HG03196 (cell line): ENCODE data around the gene ZNF787.

Experiments
- ATAC-seq: cut with Tn5 transposase; IDR thresholded peaks from one replicate; pipeline ENCODE4 v1.9.1; 2021; ENCODE audit not compliant: unreplicated experiment

ZNF787 gene

DNA sequence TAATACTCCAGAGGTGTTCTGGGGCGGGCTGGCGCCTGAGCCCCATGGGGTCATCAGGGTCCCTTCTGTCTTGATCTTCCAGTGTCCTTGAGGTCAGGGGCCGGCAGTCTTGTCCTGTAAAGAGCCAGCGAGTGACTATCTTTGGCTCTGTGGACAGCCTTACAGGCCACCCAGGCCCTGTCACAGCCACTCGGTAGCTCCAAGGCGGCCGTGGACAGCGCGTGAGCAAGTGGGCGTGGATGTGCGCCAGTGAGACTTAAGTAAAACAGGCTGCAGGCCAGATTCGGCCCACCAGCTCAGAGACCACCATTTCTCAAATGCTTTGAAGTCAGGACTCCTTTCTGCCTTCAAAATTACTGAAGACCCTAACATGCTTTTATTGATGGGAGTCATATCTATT lies 23.7 kb upstream of the ZNF787 start:
- ATAC-seq = no peak

DNA sequence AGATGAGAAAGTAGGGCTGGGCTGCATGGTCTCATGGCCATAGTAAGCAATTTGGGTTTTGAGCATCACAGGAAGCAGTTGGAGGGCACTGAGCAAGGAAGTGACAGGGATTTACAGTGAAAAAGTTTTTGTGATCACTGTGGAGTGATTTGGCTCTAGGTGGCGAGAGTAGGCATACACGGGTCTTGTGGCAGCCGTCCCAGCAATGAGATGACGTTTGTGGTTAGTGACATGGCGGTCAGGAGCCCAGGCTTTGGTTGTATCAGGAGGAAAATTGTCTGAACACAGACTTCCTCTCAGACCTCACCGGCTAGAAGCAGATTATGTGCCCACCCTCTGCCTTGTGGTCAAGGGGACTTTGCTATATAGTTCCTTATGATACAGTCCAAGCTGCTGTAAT lies 23.3 kb upstream of the ZNF787 start:
- no peak for ATAC-seq

DNA sequence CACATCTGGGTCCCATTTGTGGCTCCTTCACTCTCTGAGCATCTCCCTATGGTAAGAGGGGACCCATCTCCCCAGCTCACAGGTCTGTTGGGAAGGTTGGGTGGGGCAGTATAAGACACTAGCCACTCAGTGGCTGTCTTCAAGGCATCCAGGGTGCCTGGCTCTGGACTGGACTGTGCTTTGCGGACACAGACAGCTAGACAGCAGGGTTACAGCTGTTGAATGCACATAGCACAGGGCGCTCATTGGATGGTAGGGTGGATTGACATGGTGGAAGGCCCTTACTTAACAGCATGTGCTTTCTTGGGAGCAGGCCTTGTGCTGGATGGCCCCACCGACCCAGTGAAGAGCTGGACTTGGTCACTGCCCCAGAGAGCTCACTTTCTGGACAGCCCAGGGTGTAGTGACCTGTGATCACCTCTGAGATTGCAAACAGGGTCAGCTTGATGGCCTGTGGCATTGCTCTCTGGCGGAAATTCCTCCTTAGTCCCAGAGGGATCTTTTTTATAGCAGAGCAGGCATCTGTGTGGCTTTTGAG lies 21.9 kb upstream of the ZNF787 start:
- no peak for ATAC-seq

DNA sequence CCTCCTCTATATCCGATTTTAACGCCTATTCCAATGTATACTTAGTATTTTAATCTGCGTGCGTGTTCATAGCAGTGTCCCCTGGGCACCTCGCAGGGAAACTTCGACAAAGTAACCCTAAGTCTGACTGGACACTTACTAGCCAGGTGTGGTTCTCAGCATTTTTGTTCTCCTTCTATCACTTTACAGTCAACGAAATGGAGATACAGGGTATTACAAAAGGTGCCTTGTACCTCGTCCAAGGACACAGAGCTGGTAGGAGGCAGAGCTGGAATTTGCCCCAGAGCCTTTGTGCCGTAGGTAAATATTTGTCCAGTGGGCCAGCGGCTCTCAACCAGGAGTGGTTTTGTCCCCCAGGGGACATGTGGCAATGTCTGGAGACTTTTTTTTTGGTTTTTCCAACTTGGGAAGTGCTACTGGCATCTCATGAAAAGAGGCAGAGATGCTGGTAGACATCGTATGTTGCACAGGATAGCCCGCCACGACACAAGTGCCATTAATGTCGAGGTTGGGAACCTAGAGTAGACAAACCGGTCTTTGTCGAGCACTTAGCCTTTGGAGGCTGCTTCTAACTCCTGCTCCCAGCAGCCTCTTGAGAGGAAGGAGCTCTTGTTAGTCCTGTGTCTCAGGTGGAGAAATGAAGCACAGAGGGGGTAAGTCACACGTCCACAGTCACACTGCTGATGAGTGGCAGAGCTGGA lies 21.1 kb upstream of the ZNF787 start:
- no peak for ATAC-seq

DNA sequence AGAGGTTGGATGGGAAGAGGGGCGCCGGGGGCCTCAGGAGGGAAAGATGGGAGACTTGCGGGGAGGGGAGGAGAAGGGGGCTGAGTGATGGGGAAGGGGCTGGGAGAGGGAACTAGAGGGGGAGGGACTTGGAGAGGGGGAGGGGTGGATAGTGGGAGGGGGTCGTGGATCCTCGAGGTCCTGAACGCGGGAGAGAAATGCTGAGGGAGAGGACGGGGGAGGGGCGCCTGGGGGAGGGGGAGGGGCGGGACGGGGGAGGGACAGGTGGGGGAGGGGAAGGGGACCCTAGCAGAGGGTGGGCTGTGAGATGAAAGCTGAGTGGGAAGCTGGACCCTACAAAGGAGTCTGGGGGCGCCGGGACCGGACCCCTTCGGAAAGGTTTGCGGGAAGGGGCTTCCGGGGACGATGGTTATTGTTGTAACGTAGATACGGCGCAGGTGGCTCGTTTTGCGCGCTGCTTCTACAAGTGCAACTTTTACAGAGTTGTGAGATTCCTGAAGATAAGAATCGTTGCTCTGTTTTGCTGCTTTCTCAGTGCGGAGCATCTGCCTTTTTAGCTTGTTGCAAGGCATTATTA lies 20.4 kb upstream of the ZNF787 start:
- no peak for ATAC-seq

DNA sequence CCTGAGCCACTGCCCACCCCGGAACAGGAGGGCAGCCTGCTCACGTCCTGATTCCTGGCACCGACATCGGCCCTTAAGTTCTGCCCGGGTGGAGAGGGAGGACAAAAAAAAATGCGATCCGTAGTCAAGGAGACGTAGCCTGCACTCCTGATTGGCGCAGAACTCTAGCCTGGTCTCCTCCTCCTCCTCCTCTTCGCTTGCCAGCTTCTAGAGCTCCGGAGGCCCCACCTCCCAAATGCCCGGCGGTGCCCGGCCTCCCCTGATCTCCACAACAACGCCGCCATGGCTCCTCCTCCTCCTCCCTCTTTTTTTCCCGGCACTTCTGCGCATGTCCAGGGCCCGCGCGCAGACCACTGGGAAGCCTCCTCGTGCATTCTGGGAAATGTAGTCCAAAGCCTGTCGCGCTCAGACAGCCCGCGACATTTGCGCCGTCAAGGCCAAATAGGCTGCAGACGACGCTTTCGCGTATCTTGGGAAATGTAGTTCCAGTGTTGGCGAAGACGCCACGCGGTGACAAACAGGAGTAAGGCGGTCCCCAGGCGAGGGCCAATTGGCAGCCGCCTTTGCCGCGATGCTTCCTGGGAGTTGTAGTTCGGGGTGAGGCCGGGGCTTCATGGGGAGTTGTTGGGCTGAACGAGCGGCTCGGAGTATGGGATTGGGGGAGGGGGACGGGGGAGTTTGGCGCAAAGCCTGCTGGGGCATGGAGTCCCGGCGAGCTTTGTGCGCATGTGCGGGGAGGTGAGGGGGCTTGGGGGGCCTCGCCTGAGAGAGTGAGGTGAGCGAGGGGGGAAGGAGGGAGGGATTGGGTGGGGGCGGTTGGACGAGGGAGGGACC lies 19.7 kb upstream of the ZNF787 start, which contains the start of gene ZNF444:
ZNF444 (plus strand) TSS at position 705 of the 834 bp plus-strand sequence. CDS start 5,625 bp downstream, outside the sequence.
- peak; percentile 90 for ATAC-seq

DNA sequence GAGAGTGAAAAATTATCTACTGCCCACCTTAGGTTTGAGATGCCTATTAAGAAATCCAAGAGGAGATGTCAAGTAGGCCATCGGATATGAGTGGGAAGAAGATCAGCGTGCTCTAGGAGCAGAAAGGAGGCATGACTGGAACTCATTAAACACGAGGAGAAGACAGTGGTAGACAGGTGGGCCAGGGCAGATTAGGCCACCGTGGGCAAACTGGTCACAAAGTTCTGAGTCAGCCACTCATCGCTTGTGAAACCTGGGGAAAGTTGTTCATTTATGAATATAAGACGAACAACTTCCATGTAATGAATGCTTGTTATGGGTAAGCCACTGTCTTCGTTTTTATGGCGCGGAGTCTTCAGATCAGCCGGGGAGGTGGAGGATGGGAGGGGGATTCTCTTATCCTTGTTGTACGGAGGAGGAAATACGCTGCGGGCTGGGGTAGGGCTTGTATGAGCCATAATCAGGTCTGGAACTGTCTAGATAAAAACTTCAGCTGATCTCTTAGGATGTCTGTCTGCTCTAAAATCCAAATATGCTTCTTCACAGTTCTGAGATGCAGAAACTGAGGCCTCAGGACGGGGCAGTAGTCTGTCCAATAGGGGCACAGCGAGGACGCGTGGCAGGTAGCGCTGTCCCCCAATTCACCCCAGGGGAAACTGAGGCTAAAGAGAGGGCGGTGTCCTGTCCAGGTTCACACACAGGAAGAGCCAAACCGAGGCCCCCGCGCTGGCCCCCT lies 18.9 kb upstream of the ZNF787 start:
- ATAC-seq = no peak

DNA sequence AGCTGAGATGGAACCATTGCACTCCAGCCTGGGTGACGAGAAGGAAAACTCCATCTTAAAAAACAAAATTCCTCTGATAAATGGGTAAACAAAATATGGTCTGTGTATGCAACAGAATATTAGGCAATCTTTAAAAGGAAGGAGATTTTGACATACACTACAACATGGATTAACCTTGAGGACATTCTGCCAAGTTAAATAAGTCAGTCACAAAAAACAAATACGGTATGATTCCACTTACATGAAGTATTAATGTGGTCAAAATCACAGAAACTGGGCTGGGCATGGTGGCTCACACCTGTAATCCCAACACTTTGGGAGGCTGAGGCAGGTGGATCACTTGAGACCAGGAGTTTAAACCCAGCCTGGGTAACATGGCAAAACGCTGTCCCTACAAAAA lies 17.0 kb upstream of the ZNF787 start:
- ATAC-seq = no peak

DNA sequence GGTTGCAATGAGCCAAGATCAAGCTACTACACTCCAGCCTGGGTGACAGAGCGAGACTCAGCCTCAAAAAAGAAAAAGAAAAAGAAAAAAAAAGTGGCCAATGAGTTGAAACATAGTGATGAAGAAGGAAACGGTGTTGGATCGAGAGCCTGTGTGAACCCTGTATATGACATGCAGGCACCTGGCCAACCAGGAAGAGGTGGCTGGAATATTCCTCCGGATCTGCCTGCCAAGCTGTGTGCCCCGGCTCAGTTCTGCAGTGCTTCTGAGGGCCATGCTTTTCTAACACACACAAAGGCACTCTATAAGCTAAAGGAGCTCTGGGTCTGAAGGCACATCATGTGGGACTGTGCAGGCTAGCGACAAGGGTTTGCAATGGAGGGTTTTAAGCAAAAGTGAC lies 16.3 kb upstream of the ZNF787 start:
- no peak for ATAC-seq

DNA sequence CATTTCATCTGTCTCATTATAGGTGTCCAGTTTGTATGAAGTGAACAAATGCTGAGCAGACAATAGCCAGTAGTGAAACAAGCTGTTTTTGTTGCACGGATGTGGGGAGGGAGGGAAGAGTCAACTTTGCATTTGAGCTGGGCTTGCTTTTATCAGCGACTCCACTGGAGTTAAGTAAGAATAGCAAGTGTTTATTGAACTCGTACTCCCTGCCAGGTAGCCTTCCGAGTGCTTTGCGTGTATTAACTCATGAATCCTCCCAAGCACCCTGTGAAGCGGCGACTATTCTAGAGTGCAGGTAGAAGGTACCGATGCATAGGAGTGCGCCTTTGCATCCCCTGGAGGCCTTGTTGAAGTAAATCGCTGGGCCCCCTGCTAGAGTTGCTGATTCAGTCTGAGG lies 15.3 kb upstream of the ZNF787 start:
- ATAC-seq = no peak

DNA sequence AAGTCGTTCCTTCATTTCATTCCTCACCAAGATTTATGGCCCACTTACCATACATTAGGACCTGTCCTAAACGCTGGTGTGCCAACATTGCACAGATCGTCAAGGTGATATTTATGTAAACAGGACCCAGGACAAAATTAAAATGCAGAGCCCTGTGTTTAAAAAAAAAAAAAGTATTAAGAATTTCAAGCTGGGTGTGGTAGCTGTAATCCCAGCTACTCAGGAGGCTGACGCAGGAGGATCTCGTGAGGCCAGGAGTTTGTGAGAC lies 13.5 kb upstream of the ZNF787 start:
- no peak for ATAC-seq

DNA sequence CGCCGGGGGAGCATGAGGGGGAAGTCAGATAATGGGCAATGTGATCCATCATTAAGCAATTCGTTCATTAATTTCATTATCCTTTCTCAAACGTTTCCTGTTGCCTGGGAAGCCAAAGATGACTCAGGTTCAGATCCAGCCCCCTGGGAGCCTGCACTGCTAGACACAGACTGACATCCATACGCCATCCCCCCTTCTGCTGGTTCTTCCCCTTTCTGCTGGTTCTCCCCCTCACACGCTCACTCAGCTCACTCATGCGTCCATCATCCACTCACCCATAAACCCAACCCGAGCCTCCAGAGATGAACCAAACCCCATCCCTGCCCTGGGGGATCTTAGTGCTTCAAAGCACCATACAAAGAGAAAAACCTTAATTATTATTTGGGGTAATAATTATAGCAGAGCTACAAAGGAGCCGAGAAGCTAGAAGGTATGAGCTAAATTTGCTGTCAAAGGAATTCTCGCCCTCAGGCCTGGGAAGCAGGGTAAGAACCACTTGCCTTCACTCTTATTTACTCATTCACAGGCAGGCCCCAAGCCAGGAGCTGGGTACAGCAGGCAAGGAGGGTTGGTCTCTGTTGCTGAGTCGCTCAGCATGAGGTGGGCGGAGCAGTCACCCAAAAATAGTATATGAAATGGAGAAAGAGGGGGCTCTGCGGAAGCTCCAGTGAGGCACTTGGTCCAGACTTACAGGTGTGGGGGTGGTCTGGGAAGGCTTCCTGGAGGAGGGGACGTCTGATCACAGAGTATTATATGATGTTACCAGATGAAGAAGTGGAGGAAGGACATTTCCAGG lies 13.0 kb upstream of the ZNF787 start:
- no peak for ATAC-seq

DNA sequence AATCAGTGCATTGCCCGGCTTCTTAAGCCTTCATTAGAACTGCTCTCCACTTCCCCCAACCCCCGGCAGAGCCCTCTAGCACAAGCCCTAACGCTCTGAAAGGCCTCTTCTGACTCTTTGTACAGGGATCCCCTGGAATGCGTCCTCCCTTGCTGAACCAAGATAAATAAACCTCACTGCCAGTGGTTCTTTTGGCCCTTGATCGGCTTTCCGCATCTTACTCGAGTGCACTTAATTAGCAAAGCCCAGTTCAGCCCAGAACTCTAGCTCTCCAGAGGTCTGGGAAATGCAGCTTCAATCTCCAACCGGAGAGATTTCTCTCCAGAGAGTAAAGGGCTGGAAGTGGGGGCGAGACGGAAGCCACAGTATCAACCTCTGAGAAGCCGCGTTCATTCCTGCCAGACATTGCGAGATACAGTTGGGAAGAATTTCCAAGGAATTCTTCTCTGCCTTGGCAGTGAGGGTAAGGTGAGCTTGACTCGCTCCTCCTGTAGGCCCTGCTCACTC lies 11.3 kb upstream of the ZNF787 start:
- ATAC-seq = no peak

DNA sequence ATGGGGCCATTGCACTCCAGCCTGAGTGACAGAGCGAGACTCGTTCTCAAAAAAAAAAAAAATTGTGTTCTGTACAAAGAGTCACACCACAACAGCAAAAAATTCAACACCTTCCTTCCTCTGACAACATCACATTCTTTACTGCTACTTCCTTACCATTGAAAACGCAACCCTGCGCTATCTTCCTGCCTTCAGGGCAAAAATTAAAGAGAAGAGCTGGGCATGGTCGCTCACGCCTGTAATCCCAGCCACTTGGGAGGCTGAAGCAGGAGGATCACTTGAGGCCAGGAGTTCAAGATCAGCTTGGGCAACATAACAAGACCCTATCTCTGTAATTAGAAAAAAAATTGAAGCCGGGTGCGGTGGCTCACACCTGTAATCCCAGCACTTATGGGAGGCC lies 10.6 kb upstream of the ZNF787 start:
- ATAC-seq = no peak

DNA sequence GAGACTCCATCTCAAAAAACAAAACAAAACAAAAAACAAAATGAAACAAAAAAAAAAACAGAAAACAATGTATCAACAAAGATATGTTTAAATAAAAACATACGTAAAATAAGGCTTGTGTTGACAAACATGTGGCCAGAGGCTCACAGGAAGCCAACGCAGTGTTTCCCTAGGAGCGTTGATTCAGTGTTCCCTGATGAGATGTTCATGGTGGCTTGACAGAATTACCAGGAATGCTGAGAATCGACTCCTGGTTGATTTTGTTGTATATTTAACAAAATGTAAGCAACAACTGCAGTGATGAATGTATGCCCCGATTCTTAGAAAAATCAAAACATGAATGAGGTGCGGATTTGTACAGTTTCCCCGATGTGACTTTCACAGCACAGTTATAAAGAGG lies 8.9 kb upstream of the ZNF787 start:
- ATAC-seq = no peak

DNA sequence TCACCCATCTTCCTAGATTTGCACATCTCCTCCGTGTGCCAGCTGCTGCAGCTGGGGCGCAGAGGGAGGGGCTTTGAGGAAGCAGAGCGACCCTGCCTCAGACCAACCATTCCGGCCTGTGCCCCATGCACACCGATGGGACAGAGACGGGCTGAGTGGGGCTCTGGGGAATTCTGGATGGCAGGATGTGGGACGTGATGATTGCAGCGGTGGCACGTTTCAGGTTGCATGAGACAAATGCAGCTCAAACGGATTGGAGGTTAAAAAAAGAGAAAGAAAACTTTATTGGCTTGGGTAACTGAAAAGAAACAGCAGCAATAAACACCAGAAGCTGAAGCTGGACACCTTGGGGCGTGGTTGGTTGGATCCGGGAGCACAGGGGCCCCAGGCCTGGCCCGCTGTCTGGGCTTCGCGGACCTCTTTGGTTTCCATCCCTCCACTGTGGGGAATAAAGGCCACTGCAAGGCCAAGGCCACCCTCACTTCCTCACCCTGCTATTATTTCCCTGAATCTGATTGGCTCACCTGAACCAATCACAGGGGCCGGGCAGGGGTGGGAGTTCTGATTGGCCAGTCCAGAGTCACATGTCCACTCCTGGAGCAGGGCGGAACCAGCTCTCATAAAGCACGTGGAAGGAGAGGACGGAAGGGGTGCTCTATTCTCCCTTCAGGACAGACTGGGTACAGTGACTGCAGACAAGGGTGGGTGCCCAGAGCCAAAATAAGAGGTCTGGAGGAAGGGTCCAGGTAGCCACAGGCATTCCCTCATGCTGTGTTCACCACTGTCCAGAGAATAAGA lies 6.1 kb upstream of the ZNF787 start:
- no peak for ATAC-seq

DNA sequence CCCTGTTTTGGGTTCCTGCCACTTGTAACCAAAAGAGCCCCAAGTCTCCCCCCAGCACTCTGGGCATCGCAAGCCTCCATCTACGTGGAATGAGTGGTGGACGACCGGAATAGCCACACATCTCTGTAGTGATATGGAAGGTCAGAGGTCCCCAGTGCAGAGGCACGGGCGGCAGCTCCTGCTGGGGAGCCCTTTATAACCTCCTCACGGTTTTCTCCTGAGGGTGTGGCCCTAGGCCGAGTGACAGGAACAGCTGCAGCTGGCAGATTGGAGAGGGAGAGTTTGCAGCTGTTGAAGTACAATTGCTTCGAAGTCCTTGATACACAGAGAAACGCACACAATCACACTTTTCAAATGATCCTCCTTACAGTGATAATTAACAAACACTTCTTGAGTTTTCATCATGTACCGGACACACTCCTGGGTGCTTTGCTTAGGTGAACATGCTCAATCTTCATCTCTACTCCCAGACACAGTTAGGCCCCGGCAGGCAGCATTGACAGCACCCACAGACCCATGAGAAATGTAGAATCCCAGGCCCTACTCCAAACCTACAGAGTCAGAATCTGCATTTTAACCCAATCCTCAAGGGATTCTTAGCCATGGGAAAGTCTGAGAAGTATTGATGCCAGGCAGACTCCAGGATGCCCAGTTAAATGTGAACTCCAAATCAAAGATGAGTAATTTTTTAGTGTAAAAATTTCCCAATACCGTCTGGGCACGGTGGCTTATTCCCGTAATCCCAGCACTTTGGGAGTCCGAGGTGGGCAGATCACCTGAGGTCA lies 4.9 kb upstream of the ZNF787 start:
- no peak for ATAC-seq

DNA sequence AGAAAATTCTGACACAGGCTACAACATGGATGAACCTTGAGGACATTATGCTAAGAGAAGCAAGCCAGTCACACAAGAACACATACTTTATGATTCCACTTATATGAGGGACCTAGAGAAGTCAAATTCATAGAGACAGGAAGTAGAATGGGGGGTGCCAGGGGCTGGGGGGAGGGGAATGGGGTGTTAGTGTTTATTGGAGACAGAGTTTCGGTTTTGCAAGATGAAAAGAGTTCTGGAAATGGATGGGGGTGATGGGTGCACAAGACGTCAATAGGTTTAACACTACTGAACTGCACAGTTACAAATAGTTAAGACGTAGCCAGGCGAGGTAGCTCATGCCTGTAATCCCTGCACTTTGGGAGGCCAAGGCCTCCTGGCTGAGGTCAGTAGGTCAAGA lies 3.5 kb upstream of the ZNF787 start:
- no peak for ATAC-seq
